HepG2 (cell line): Measurements from ENCODE around the gene LSM12. TPM values are rescaled to one million over a fixed set of nuclear protein-coding genes. Genes with fewer than 3 reads are reported as not detected.

Source experiments
- HNF1A ChIP-seq, 2 experiments: sonication (generic) in 1 of 2; formaldehyde crosslinking in 1 of 2; IDR thresholded peaks; 2 replicates each; pipeline versions ENCODE4 v1.4.0 to v1.6.1; 2016 to 2020; ENCODE audit warnings: borderline replicate concordance in 1 of 2, low read depth in 1 of 2, mild to moderate bottlenecking in 1 of 2, missing genetic modification reagents in 1 of 2
- KAT7 ChIP-seq: IDR thresholded peaks from 2 replicates; pipeline ENCODE4 v1.6.1; 2018; ENCODE audit warnings: borderline replicate concordance, missing compliant biosample characterization
- KLF6 ChIP-seq: IDR thresholded peaks from 2 replicates; pipeline ENCODE4 v1.8.0; 2016; ENCODE audit warnings: missing biosample characterization, missing genetic modification reagents
- MLX ChIP-seq: IDR thresholded peaks from 2 replicates; pipeline ENCODE4 v1.6.1; 2016
- PLRG1 ChIP-seq: fragments of 450-650 bp; conservative IDR thresholded peaks from 2 replicates; pipeline ENCODE4 v1.6.1; 2016
- SALL1 ChIP-seq: sonication (generic); formaldehyde crosslinking; IDR thresholded peaks from 2 replicates; pipeline ENCODE4 v1.8.0; 2022; ENCODE audit warnings: mild to moderate bottlenecking, missing genetic modification reagents
- SMAD1 ChIP-seq: sonication (generic); formaldehyde crosslinking; IDR thresholded peaks from 2 replicates; pipeline ENCODE4 v1.4.0; 2020; ENCODE audit warnings: missing genetic modification reagents, low read depth, mild to moderate bottlenecking, borderline replicate concordance
- SMAD3 ChIP-seq: sonication (generic); formaldehyde crosslinking; IDR thresholded peaks from 2 replicates; pipeline ENCODE4 v1.4.0; 2020; ENCODE audit warnings: missing genetic modification reagents
- SRSF1 ChIP-seq: fragments of 200-400 bp; formaldehyde crosslinking; optimal IDR thresholded peaks from 2 replicates; pipeline ENCODE3; 2017; ENCODE audit warnings: mild to moderate bottlenecking, low read depth, low read length, moderate library complexity
- YY1 ChIP-seq: IDR thresholded peaks from 2 replicates; pipeline ENCODE4 v1.6.1; 2011; ENCODE audit warnings: low read length, low read depth, moderate library complexity, mild to moderate bottlenecking; ENCODE audit not compliant: insufficient read depth, insufficient replicate concordance
- ZNF225 ChIP-seq: sonication (generic); formaldehyde crosslinking; IDR thresholded peaks from 2 replicates; pipeline ENCODE4 v1.4.0; 2020; ENCODE audit warnings: mild to moderate bottlenecking, missing genetic modification reagents
- ZNF3 ChIP-seq: IDR thresholded peaks from 2 replicates; pipeline ENCODE4 v1.7.0; 2017; ENCODE audit warnings: inconsistent platforms
- ZNF556 ChIP-seq: sonication (generic); formaldehyde crosslinking; IDR thresholded peaks from 2 replicates; pipeline ENCODE4 v1.4.0; 2020; ENCODE audit warnings: mild to moderate bottlenecking, missing genetic modification reagents, borderline replicate concordance
- ZSCAN25 ChIP-seq: sonication (generic); formaldehyde crosslinking; IDR thresholded peaks from 2 replicates; pipeline ENCODE4 v1.8.0; 2022; ENCODE audit warnings: mild to moderate bottlenecking, missing genetic modification reagents
- polyA plus RNA-seq, 8 experiments: library from polyadenylated mRNA; depleted of rRNA in 3 of 8; stranded (reverse) in 7 of 8; unstranded in 1 of 8; fragments of >200 nt; fragmentation: Illumina TruSeq in 4 of 8; extraction: Trizol in 4 of 8; gene quantifications; 2 replicates each; pipeline versions ENCODE4 v1.2.1 to v1.2.3, GENCODE V29; 2011 to 2016; ENCODE audit warnings: low read depth in 4 of 8, missing spikeins in 1 of 8, mixed read lengths in 1 of 8; ENCODE audit not compliant: insufficient read depth in 1 of 8
- total RNA-seq, 5 experiments: library from RNA; depleted of rRNA; stranded (reverse); fragments of >200 nt; fragmentation: Illumina TruSeq; extraction: Trizol; gene quantifications; 2 replicates each; pipeline ENCODE4 v1.2.3, GENCODE V29; 2016; ENCODE audit warnings: low read depth in 1 of 5
- TF ChIP-seq, protein P1 (sequence below): sonication (generic); formaldehyde crosslinking; IDR thresholded peaks from 2 replicates; pipeline ENCODE4 v1.5.1; 2020; ENCODE audit warnings: missing genetic modification reagents, mild to moderate bottlenecking, borderline replicate concordance
- TF ChIP-seq, protein P2 (sequence below): sonication (generic); formaldehyde crosslinking; IDR thresholded peaks from 2 replicates; pipeline ENCODE4 v1.5.0; 2020; ENCODE audit warnings: missing genetic modification reagents
- TF ChIP-seq, protein P3 (sequence below): fragments of 450-650 bp; IDR thresholded peaks from 2 replicates; pipeline ENCODE4 v1.6.1; 2016
- TF ChIP-seq, protein P4 (sequence below): sonication (generic); formaldehyde crosslinking; IDR thresholded peaks from 2 replicates; pipeline ENCODE4 v1.5.0; 2020; ENCODE audit warnings: mild to moderate bottlenecking, missing genetic modification reagents, moderate library complexity

Gene LSM12
- total and polyA plus RNA-seq, 2 of the 13 experiments (the other 11 are each of a cell fraction or from before 2014, with no cell fraction given) = 52.8 to 55.7 TPM

- TF ChIP-seq HNF1A (IDR thresholded peaks at IDR 0.05; ENCODE audit: low read depth) = 0 out of 2 replicates have a peak, but pooled peaks have one; percentile 15
- TF ChIP-seq HNF1A (CRISPR knock-in tag; IDR thresholded peaks at IDR 0.05; ENCODE audit: borderline replicate concordance) = no peak
- peak; percentile 56; the same call in 1 of the 2 replicates for TF ChIP-seq ZSCAN25 (CRISPR knock-in tag)
- TF ChIP-seq SMAD1 (CRISPR knock-in tag) = no peak
- TF ChIP-seq KLF6 (CRISPR knock-in tag) = no peak
- TF ChIP-seq ZNF225 (CRISPR knock-in tag) = 0 out of 2 replicates have a peak, but pooled peaks have one; percentile 13
- TF ChIP-seq KAT7 (CRISPR knock-in tag) = peak; percentile 8; the same call in 1 of the 2 replicates
- 0 out of 2 replicates have a peak, but pooled peaks have one; percentile 4 for TF ChIP-seq ZNF3 (CRISPR knock-in tag)
- TF ChIP-seq, protein P1, sequence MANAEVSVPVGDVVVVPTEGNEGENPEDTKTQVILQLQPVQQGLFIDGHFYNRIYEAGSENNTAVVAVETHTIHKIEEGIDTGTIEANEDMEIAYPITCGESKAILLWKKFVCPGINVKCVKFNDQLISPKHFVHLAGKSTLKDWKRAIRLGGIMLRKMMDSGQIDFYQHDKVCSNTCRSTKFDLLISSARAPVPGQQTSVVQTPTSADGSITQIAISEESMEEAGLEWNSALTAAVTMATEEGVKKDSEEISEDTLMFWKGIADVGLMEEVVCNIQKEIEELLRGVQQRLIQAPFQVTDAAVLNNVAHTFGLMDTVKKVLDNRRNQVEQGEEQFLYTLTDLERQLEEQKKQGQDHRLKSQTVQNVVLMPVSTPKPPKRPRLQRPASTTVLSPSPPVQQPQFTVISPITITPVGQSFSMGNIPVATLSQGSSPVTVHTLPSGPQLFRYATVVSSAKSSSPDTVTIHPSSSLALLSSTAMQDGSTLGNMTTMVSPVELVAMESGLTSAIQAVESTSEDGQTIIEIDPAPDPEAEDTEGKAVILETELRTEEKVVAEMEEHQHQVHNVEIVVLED (CRISPR knock-in tag) = peak; percentile 3; the same call in 1 of the 2 replicates
- TF ChIP-seq PLRG1 = no peak
- TF ChIP-seq SALL1 (CRISPR knock-in tag) = no peak
- peak; percentile 51 for TF ChIP-seq YY1
- TF ChIP-seq, protein P2, sequence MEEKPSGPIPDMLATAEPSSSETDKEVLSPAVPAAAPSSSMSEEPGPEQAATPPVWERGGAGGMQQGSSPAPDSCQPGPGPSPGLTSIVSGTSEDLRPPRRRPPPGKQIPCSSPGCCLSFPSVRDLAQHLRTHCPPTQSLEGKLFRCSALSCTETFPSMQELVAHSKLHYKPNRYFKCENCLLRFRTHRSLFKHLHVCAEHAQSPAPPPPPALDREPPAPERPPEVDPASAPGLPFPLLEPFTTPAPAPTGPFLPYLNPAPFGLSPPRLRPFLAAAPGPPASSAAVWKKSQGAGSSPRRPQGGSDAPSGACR (CRISPR knock-in tag) = peak; percentile 23; the same call in 1 of the 2 replicates
- peak; percentile 2; the same call in 1 of the 2 replicates for TF ChIP-seq ZNF556
- TF ChIP-seq SRSF1 = peak; percentile 49
- TF ChIP-seq, protein P3, sequence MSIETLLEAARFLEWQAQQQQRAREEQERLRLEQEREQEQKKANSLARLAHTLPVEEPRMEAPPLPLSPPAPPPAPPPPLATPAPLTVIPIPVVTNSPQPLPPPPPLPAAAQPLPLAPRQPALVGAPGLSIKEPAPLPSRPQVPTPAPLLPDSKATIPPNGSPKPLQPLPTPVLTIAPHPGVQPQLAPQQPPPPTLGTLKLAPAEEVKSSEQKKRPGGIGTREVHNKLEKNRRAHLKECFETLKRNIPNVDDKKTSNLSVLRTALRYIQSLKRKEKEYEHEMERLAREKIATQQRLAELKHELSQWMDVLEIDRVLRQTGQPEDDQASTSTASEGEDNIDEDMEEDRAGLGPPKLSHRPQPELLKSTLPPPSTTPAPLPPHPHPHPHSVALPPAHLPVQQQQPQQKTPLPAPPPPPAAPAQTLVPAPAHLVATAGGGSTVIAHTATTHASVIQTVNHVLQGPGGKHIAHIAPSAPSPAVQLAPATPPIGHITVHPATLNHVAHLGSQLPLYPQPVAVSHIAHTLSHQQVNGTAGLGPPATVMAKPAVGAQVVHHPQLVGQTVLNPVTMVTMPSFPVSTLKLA = no peak
- TF ChIP-seq SMAD3 (CRISPR knock-in tag) = 0 out of 2 replicates have a peak, but pooled peaks have one; percentile 9
- TF ChIP-seq, protein P4, sequence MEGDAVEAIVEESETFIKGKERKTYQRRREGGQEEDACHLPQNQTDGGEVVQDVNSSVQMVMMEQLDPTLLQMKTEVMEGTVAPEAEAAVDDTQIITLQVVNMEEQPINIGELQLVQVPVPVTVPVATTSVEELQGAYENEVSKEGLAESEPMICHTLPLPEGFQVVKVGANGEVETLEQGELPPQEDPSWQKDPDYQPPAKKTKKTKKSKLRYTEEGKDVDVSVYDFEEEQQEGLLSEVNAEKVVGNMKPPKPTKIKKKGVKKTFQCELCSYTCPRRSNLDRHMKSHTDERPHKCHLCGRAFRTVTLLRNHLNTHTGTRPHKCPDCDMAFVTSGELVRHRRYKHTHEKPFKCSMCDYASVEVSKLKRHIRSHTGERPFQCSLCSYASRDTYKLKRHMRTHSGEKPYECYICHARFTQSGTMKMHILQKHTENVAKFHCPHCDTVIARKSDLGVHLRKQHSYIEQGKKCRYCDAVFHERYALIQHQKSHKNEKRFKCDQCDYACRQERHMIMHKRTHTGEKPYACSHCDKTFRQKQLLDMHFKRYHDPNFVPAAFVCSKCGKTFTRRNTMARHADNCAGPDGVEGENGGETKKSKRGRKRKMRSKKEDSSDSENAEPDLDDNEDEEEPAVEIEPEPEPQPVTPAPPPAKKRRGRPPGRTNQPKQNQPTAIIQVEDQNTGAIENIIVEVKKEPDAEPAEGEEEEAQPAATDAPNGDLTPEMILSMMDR (CRISPR knock-in tag) = peak; percentile 23; the same call in 1 of the 2 replicates
- TF ChIP-seq MLX (CRISPR knock-in tag) = no peak
Observed at GRCh38 chr17:44004077-44004760, 62.3 kb downstream of the LSM12 start, which contains the start of gene NAGS (continued).
